Bone marrow (tissue), 2 donors: ENCODE results near the gene TANC1.

ENCODE experiments used
- DNase-seq, 2 donors: peaks; one replicate each; lab custom pipeline; 2025; lab: John Stamatoyannopoulos, UW

The TANC1 gene

GRCh38 chr2:159196393-159196925 lies 228.0 kb downstream of the TANC1 start:
- no peak for DNase-seq

GRCh38 chr2:159199236-159199635 lies 230.8 kb downstream of the TANC1 start:
- no peak for DNase-seq

- no peak for DNase-seq
Measured at GRCh38 chr2:159199761-159200465, 231.5 kb downstream of the TANC1 start.

GRCh38 chr2:159200498-159200897 lies 232.1 kb downstream of the TANC1 start:
- DNase-seq: no peak

- DNase-seq: no peak
Measured at GRCh38 chr2:159201360-159202063, 233.1 kb downstream of the TANC1 start.

GRCh38 chr2:159202568-159203071 lies 234.2 kb downstream of the TANC1 start:
- no peak for DNase-seq

GRCh38 chr2:159204381-159205144 lies 236.1 kb downstream of the TANC1 start:
- no peak for DNase-seq

GRCh38 chr2:159206736-159207380 lies 238.4 kb downstream of the TANC1 start:
- DNase-seq: no peak

- no peak for DNase-seq
Measured at GRCh38 chr2:159208438-159208837, 240.0 kb downstream of the TANC1 start.

- DNase-seq: no peak
Measured at GRCh38 chr2:159209341-159210306, 241.2 kb downstream of the TANC1 start.

- DNase-seq: no peak
Measured at GRCh38 chr2:159211447-159212396, 243.3 kb downstream of the TANC1 start.

- DNase-seq: no peak
Measured at GRCh38 chr2:159213296-159213695, 244.9 kb downstream of the TANC1 start.

- DNase-seq: no peak
Measured at GRCh38 chr2:159214325-159214865, 246.0 kb downstream of the TANC1 start.

GRCh38 chr2:159215116-159215515 lies 246.7 kb downstream of the TANC1 start:
- DNase-seq: no peak

GRCh38 chr2:159217676-159218075 lies 249.2 kb downstream of the TANC1 start:
- DNase-seq: no peak

GRCh38 chr2:159218389-159218788 lies 249.9 kb downstream of the TANC1 start:
- no peak for DNase-seq

- no peak for DNase-seq
Measured at GRCh38 chr2:159219394-159219998, 251.1 kb downstream of the TANC1 start.

GRCh38 chr2:159224061-159224813 lies 255.8 kb downstream of the TANC1 start:
- DNase-seq: no peak
